ENCODE data around the gene TECPR2. TPM values are rescaled to one million over a fixed set of nuclear protein-coding genes. Genes with fewer than 3 reads are reported as not detected.
A peak's percentile ranks its signal among the peaks of the same experiment; 100 is the strongest.

TECPR2 gene
- total RNA-seq, 1 donor from 2014 or later, result 27.0 TPM

DNA sequence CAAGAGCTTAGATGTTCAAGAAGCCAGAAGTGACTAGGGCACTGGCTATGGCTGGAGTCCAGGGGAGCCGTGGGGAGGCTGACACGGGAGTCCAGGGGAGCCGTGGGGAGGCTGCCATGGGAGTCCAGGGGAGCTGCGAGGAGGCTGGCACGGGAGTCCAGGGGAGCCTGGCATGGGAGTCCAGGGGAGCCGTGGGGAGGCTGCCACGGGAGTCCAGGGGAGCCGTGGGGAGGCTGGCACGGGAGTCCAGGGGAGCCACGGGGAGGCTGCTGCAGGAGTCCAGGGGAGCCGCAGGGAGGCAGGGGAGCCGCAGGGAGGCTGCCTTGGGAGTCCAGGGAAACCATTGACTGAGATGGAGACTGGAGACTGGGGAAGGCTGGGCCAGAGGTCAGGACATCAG, 54.9 kb downstream of the TECPR2 start:
- no peak for DNase-seq (ENCODE audit: low read depth, low spot score)
- TF ChIP-seq, protein P1, sequence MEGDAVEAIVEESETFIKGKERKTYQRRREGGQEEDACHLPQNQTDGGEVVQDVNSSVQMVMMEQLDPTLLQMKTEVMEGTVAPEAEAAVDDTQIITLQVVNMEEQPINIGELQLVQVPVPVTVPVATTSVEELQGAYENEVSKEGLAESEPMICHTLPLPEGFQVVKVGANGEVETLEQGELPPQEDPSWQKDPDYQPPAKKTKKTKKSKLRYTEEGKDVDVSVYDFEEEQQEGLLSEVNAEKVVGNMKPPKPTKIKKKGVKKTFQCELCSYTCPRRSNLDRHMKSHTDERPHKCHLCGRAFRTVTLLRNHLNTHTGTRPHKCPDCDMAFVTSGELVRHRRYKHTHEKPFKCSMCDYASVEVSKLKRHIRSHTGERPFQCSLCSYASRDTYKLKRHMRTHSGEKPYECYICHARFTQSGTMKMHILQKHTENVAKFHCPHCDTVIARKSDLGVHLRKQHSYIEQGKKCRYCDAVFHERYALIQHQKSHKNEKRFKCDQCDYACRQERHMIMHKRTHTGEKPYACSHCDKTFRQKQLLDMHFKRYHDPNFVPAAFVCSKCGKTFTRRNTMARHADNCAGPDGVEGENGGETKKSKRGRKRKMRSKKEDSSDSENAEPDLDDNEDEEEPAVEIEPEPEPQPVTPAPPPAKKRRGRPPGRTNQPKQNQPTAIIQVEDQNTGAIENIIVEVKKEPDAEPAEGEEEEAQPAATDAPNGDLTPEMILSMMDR (conservative IDR thresholded peaks at IDR 0.05), result no peak

DNA sequence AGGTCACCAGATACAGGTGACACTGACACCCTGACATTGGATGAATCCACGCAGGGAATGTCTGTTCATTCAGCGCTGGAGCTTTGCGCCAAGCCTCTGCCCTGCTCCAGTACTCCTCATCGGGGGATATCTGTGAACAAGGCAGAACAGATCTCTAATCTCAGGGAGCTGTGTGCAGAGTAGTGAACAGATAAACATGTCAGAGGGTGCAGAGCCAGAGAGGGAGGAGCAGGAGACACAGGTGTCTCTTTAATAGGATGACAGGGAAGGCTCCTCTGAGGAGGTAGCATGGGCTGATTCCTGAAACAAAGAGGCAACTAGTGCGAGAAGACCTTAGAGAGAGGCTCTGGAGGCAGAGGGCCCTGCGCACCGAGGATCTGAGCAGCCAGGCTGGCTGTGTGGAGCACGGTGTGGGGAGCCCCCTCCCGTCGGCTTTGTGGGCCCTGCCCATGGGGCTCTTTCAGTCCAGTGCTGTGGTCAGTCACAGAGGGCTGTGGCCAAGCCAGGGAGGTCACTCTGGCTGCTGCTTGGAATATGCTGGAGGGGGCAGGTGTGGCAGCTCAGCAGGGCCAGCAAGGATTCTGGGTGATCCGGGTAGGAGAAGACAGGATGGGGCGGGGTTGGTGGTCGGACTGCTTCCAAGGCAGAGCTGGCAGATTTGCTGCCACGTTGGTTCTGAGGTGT, 55.6 kb downstream of the TECPR2 start:
- no peak overlapping the region for H3K4me3 Mint-ChIP-seq
- H3K9me3 Mint-ChIP-seq, result no peaks in the 10 kb centered on the region
- H3K36me3 Mint-ChIP-seq (ENCODE audit: low read depth), result peaks cover 4% of the 10 kb centered on the region
- peaks cover 12% of the 10 kb centered on the region for H3K4me1 Mint-ChIP-seq
- TF ChIP-seq, protein P1 (conservative IDR thresholded peaks at IDR 0.05), result no peak
- H3K27ac Mint-ChIP-seq (ENCODE audit: unreplicated experiment), result peak overlapping the region; percentile 85
- H3K27me3 Mint-ChIP-seq (ENCODE audit: low read depth), result no peaks in the 10 kb centered on the region
- DNase-seq (ENCODE audit: low read depth, low spot score), result no peak

More for the DNA sequence above, 54.9 kb downstream of the TECPR2 start:
- Mint-ChIP-seq H3K4me1 (peaks cover 12% of the 10 kb centered on the region), H3K9me3 (no peaks in the 10 kb centered on the region), H3K36me3 (ENCODE audit: low read depth) (peaks cover 4% of the 10 kb centered on the region), H3K27me3 (ENCODE audit: low read depth) (no peaks in the 10 kb centered on the region), H3K4me3 (no peak overlapping the region), H3K27ac (ENCODE audit: unreplicated experiment) (peak overlapping the region; percentile 24)

DNA sequence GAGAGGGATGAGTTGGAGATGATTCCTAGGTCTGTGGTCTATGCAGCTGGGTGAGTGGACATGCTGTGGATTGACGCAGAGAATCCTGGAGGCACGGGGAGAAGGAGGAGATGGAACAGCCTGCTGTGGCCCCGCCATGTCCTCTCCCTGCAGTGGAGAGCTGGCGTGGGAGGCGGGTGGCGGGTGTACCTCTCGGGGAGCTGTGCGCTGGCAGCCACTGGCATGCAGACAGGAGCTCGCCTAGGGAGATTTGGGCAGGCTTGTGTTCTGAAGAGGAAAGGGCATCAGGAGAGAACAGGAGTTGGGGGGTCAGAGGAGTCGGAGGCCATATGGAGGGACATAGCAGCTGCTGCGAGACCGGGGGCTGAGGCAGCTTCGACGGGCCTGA, 56.1 kb downstream of the TECPR2 start:
- peaks cover 12% of the 10 kb centered on the region for H3K4me1 Mint-ChIP-seq
- H3K27me3 Mint-ChIP-seq (ENCODE audit: low read depth), result no peaks in the 10 kb centered on the region
- H3K9me3 Mint-ChIP-seq, result no peaks in the 10 kb centered on the region
- DNase-seq (ENCODE audit: low read depth, low spot score), result no peak
- H3K36me3 Mint-ChIP-seq (ENCODE audit: low read depth), result peaks cover 4% of the 10 kb centered on the region
- no peak overlapping the region for H3K4me3 Mint-ChIP-seq
- TF ChIP-seq, protein P1 (conservative IDR thresholded peaks at IDR 0.05), result no peak
- peak overlapping the region; percentile 43 for H3K27ac Mint-ChIP-seq (ENCODE audit: unreplicated experiment)

DNA sequence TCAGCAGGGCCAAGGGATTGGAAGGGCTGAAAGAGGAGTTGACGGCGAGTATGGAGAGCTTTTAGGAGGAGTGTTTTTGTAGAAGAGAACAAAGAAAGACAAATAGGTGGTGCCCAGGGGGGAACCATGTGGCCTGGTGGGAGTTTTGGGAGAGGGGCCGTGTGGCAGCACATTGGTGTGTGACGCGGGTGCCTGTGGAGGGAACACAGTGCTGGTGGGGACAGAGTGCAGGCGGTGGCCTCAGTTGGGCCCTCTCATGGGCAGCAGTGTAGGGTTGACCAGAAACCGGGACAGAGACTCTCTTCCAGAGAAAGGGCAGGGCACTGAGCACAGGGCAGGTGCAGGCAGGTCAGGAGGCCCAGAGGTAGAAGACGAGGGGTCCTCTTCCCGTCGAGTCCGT, 56.5 kb downstream of the TECPR2 start:
- TF ChIP-seq, protein P1 (conservative IDR thresholded peaks at IDR 0.05), result no peak

DNA sequence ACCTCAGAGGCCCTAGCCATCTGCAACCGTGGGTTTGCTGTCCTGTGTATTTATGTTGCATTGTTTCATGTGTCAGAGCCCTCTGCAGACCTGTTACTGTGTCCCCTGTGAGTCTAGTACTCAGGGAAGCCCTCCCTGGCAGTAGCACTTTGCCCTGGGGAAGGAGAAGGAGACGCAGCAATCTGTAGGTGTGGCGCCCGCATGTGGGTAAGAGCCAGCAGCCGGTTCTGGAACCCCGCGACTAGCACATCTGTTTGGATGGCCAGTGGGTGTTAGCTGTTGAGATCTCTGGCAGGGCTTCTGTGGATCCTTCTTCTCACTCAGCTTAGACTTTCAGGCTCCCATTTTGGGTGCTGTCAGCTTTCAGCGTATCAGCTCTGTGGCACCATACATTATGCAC, 57.0 kb downstream of the TECPR2 start:
- DNase-seq (ENCODE audit: low read depth, low spot score), result no peak
- Mint-ChIP-seq H3K4me1 (peaks cover 12% of the 10 kb centered on the region), H3K9me3 (no peaks in the 10 kb centered on the region), H3K4me3 (no peak overlapping the region), H3K27ac (ENCODE audit: unreplicated experiment) (peak overlapping the region; percentile 24), H3K27me3 (ENCODE audit: low read depth) (no peaks in the 10 kb centered on the region), H3K36me3 (ENCODE audit: low read depth) (peaks cover 4% of the 10 kb centered on the region)
- TF ChIP-seq, protein P1 (conservative IDR thresholded peaks at IDR 0.05), result no peak

More for the DNA sequence above, 56.5 kb downstream of the TECPR2 start:
- Mint-ChIP-seq H3K27me3 (ENCODE audit: low read depth) (no peaks in the 10 kb centered on the region), H3K4me3 (no peak overlapping the region), H3K9me3 (no peaks in the 10 kb centered on the region), H3K4me1 (peaks cover 12% of the 10 kb centered on the region), H3K27ac (ENCODE audit: unreplicated experiment) (peak overlapping the region; percentile 24), H3K36me3 (ENCODE audit: low read depth) (peaks cover 4% of the 10 kb centered on the region)
- DNase-seq (ENCODE audit: low read depth, low spot score), result no peak
